GM21526 (cell line): Measurements from ENCODE around the gene GRAMD1A.
A peak's percentile ranks its signal among the peaks of the same experiment; 100 is the strongest.
"Not testable (repeated sequence)": the region's sequence is repeated elsewhere in the genome, so short reads cannot be mapped to it uniquely, and the experiment has no call there.

Experiments
- ATAC-seq: cut with Tn5 transposase; IDR thresholded peaks from one replicate; pipeline ENCODE4 v1.9.1; 2021; ENCODE audit warnings: moderate library complexity; ENCODE audit not compliant: unreplicated experiment, low FRiP score

The GRAMD1A gene

GRCh38 chr19:34999498-35000337, at the start of gene GRAMD1A:
TSS of gene GRAMD1A (plus strand) at chr19:35000323. CDS start at chr19:35000479, 156 bp downstream.
- ATAC-seq: peak; percentile 52

- no peak for ATAC-seq
Measured at GRCh38 chr19:34953092-34953491, 47.0 kb upstream of the GRAMD1A start.

DNA sequence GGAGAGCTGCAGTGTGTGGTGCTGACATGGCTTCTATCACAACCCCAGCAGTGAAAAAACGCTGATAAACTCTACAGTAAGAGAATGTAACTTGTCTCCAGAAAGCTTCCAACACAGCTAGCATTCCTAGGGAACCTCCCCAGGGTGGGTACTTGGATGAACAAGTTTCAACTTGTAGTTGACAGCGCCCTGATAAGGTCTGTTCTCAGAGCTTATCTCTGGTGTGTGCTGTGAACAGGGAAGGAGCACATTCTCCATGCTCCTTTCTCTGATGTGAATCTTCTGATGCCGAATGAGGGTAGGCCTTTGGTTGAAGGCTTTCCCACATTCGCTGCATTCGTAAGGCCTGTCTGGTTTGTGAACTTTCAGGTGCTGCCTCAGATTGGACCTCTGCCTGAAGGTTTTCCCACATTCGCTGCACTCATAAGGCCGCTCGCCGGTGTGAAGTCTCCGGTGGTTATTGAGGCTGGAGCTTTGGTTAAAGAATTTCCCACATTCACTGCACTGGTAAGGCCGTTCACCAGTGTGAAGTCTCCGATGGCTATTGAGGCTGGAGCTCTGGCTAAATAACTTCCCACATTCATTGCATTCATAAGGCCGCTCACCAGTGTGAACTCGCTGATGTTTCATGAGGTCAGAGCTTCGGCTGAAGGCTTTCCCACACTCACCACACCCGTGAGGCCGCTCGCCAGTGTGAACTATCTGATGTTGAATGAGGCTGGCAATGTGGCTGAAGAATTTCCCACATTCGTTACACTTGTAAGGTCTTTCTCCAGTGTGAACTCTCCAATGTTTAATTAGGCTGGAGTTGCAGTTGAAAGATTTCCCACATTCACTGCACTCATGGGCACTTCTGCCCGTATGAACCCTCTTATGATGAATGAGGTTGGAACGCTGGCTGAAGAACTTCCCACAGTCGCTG, 42.0 kb upstream of the GRAMD1A start:
- no peak for ATAC-seq

- ATAC-seq: no peak
Measured at GRCh38 chr19:34959021-34959420, 41.1 kb upstream of the GRAMD1A start.

GRCh38 chr19:34960103-34960805, 39.9 kb upstream of the GRAMD1A start:
- ATAC-seq: no peak

GRCh38 chr19:34960940-34961679, 39.0 kb upstream of the GRAMD1A start:
- ATAC-seq: no peak

DNA sequence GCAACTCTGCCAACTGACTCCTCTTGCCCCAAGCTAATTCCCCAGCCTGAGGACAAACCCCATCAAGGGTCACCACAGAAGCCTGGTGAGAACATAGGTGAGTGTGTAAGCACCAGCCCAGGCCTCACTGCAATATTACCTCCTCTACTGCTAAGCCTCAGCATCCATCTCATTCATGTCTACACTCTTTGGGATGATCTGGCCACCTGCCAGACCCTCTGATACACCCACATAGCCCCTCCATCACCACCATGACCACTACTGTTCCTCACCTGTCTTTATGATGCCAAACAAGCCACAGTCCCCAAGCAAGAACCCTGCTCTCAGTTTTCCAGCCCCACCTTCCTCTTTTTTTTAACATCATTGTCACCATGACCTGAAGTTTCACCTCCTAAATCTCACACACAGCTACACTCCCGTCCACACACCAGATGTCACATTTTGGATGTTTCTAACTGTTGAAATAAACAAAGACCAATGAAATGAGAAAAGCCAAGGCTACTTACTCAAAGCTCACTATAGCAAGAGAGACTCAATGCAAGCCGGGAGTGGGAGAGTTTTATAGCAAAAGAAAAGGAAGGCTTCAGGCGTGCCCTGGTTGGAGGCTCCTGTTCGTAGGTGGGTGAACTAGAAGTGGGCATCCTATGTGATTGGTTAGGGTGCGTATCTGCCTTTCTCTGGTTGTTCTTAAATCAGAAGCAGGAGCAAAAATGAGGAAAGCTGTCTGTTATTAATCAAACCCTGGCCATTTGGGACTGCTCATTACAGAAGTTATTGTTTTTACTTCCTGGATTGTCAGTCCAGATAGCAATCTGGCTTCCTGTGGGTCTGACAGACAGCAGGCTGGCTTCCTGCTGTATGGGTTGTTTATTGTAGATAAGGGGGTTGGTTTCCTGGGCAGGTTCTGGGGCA, 38.1 kb upstream of the GRAMD1A start:
- no peak for ATAC-seq

- no peak for ATAC-seq
Measured at GRCh38 chr19:34962687-34963572, 37.2 kb upstream of the GRAMD1A start.

- ATAC-seq: peak; percentile 75
Measured at GRCh38 chr19:34963573-34964406, 36.3 kb upstream of the GRAMD1A start, which contains the start of gene ZNF792. TSS of gene ZNF792 (minus strand) at chr19:34964229. CDS start at chr19:34963662, 567 bp downstream.

GRCh38 chr19:34964598-34964997, 35.5 kb upstream of the GRAMD1A start:
- no peak for ATAC-seq

DNA sequence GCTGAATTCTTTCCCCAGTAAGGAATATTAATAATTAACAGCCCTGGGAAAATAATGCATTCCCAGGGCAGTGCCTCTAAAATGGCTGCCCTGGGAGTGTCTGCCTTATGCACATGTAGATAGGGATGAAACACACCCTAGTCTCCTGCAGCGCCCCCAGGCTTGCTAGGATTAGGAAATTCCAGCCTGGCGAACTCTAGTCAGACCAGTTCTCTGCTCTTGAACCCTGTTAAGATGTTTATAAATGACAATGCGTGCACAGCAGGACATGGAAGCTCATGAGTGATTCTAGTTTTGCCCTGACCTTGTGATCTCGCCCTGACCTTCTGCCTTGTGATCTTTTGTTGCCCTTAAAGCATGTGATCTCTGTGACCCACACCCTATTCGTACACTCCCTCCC, 34.6 kb upstream of the GRAMD1A start:
- ATAC-seq: not testable (repeated sequence)

GRCh38 chr19:34967551-34967950, 32.6 kb upstream of the GRAMD1A start:
- no peak for ATAC-seq

DNA sequence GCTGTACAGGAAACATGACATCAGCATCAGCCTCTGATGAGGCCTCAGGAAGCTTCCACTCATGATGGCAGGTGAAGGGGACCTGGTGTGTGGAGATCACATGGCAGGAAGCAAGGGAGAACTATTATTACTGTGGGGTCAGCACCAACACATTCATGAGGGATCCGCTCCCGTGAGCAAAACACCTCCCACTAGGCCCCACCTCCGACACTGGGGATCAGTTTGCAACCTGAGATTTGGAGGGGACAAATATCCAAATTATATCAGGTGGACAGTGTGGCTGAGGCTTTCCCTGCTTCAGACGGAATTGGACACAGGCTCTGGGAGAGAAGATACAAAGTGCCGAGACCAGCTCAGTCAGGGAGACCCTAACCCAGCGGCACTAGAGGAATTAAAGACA, 30.4 kb upstream of the GRAMD1A start:
- ATAC-seq: no peak

DNA sequence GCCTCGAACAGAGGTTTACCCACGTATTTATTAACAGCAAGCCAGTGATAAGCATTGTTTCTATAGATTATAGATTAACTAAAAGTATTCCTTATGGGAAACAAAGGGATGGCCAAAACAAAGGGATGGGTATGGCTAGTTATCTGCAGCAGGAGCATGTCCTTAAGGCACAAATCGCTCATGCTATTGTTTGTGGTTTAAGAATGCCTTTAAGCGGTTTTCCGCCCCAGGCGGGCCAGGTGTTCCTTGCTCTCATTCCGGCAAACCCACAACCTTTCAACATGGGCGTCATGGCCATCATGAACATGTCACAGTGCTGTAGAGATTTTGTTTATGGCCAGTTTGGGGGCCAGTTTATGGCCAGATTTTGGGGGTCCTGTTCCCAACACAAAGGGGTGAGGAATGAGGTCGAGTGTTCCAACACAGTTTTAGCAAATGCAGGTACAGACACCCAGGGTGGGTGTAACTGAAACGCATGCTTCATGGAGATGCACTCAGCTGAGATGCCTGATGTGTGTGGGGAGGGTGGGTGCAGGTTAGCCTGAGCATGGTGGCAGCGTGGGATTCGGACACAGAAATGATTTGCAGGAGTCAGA, 29.8 kb upstream of the GRAMD1A start:
- not testable (repeated sequence) for ATAC-seq

DNA sequence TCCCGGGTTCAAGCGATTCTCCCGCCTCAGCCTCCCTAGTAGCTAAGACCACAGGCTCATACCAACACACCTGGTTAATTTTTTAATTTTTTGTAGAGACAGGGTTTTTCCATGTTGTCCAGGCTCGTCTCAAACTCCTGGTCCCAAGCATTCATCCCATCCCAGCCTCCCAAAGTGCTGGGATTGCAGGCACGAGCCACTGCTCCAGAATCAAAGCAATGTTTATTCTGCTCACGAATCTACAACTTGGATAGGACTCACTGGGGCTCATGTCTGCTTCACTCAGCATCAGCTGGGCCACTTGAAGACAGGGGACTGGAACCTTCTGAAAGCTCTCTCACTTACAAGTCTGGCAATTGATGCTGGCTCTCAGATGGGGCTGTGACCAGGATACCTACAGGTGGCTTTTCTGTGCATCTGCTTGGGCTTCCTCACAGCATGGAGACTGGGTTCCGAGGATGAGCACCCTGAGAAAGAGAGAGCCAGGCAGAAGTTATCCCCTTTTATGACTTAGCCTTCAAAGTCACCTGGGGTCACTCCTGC, 27.9 kb upstream of the GRAMD1A start:
- no peak for ATAC-seq

DNA sequence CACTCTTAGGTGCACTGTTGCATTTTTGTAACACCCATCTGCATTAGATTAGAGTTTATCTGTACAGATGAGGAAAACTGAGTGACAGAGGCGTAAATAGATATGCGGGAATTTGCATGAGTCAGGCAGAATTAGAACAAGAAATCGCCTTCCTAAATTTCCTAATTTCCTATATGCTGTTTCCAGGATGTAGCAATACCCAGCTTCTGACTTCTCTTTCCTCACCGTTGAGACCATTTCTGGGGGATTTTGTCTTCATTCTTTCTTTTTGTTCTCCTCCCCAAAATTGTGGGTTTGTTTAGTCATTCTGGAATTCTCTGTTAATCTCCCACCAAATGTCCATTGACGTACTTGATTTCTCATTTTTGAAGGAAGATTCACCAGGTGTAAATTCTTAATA, 25.5 kb upstream of the GRAMD1A start:
- no peak for ATAC-seq
